Stimulated activated CD4-positive, alpha-beta T cell treated with anti-CD3 and anti-CD28 coated beads, Interleukin-12 subunit alpha, Interleukin-12 subunit beta, amount 100 ng/mL, for 48 hours (primary cell): Measurements from ENCODE around the gene WWOX.
A peak's percentile ranks its signal among the peaks of the same experiment; 100 is the strongest.
"Not testable (repeated sequence)": the region's sequence is repeated elsewhere in the genome, so short reads cannot be mapped to it uniquely, and the experiment has no call there.

Experiments
- DNase-seq, 3 donors: peaks; one replicate each; pipeline ENCODE4 v3.0.0-alpha.2; 2020; ENCODE audit warnings: low read depth in 2 of 3, low spot score in 1 of 3

The WWOX gene

GRCh38 chr16:78099271-78100111 lies at the start of gene WWOX:
WWOX (plus strand) TSS chr16:78099654.
- peak; percentile 83 to 93 (median 92) for DNase-seq

GRCh38 chr16:78050734-78051400 lies 48.6 kb upstream of the WWOX start:
- no peak for DNase-seq

GRCh38 chr16:78057803-78058564 lies 41.5 kb upstream of the WWOX start:
- DNase-seq = no peak

GRCh38 chr16:78059806-78060205 lies 39.6 kb upstream of the WWOX start:
- DNase-seq = not testable (repeated sequence)

GRCh38 chr16:78060295-78060694 lies 39.2 kb upstream of the WWOX start:
- no peak for DNase-seq

GRCh38 chr16:78060809-78061208 lies 38.6 kb upstream of the WWOX start:
- no peak for DNase-seq

- DNase-seq = no peak
Observed at GRCh38 chr16:78065319-78065718, 34.1 kb upstream of the WWOX start.

- DNase-seq = no peak
Observed at GRCh38 chr16:78069913-78070312, 29.5 kb upstream of the WWOX start.

- no peak for DNase-seq
Observed at GRCh38 chr16:78072275-78072674, 27.2 kb upstream of the WWOX start.

- DNase-seq = no peak
Observed at GRCh38 chr16:78075800-78076199, 23.7 kb upstream of the WWOX start.

- no peak for DNase-seq
Observed at GRCh38 chr16:78081341-78081740, 18.1 kb upstream of the WWOX start.

- DNase-seq = no peak
Observed at GRCh38 chr16:78091419-78091818, 8.0 kb upstream of the WWOX start.

- no peak for DNase-seq
Observed at GRCh38 chr16:78092758-78093157, 6.7 kb upstream of the WWOX start.

- no peak for DNase-seq
Observed at GRCh38 chr16:78094166-78094565, 5.3 kb upstream of the WWOX start.

GRCh38 chr16:78094998-78095397 lies 4.5 kb upstream of the WWOX start:
- DNase-seq = no peak

GRCh38 chr16:78096386-78096785 lies 3.1 kb upstream of the WWOX start:
- no peak for DNase-seq

- no peak for DNase-seq
Observed at GRCh38 chr16:78097548-78097947, 1.9 kb upstream of the WWOX start.

GRCh38 chr16:78098087-78098486 lies 1.4 kb upstream of the WWOX start:
- DNase-seq = no peak

- no peak for DNase-seq
Observed at GRCh38 chr16:78098595-78099270, 721 bp upstream of the WWOX start.

GRCh38 chr16:78100112-78100467 lies 636 bp downstream of the WWOX start:
- no peak for DNase-seq

GRCh38 chr16:78102122-78102660 lies 2.7 kb downstream of the WWOX start:
- no peak for DNase-seq
